Limb (tissue), 2 donors: ENCODE results near the gene GATA2.

Experiments
- DNase-seq, 2 donors: peaks; one replicate each; pipeline ENCODE4 v3.0.0-alpha.2; 2016; ENCODE audit errors: extremely low spot score in 2 of 2

The GATA2 gene

DNA sequence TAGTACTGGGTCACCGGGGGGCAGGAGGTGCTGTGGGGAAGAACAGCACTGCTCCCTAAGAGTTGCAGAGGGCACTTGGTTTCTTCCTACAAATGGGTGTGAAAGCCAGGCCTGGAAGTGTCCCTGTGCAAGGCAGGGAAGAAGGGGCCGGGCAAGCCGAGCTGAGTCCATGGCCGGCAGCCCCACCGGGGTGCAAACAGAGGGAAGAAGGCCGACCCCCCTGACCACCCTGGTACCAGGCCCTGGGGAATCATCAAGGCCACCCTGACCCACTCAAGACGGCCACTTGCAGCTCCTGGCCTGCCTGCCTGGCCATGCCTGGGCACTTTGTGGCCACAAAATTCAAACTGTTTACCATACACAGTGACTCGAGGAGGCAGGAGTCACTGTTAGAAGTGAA, 17.6 kb downstream of the GATA2 start:
- no peak for DNase-seq

DNA sequence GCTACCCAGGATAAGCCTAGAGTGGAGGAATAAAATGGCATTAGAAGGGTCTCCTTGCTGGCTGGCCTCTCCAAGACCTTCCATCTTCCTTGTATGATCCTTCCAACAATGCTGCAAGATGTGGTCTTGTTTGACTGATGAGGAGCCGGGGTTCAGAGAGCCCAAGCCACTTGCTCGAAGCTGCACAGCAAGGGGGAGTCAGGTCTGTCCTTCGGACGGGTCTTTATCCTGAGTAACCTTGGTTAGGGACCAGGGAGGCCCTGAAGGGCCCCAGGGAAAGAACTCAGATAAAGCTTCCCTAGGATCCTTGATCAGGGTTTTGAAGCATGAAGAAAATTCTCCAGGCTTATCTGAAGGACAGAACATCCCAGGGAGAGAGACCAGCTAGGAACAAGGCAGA, 19.3 kb downstream of the GATA2 start:
- no peak for DNase-seq

DNA sequence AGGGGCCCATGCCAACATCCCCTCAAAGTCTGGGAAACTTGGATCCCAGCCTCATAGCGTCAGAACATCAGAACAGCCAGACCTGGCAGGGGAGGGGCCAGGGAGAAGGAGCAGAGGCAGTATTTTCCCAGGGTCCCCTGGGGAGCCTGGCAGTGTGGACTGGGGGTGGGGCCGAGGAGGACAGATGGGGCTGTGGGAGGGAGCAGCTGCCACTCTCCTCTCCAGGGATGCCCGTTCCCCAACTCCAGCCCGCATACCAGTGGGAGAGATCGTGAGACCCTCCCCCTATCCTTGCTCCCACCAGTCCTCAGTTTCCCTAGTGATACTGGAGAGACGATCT, 19.9 kb downstream of the GATA2 start:
- peak in 1 of 2 donors; percentile 54 for DNase-seq

DNA sequence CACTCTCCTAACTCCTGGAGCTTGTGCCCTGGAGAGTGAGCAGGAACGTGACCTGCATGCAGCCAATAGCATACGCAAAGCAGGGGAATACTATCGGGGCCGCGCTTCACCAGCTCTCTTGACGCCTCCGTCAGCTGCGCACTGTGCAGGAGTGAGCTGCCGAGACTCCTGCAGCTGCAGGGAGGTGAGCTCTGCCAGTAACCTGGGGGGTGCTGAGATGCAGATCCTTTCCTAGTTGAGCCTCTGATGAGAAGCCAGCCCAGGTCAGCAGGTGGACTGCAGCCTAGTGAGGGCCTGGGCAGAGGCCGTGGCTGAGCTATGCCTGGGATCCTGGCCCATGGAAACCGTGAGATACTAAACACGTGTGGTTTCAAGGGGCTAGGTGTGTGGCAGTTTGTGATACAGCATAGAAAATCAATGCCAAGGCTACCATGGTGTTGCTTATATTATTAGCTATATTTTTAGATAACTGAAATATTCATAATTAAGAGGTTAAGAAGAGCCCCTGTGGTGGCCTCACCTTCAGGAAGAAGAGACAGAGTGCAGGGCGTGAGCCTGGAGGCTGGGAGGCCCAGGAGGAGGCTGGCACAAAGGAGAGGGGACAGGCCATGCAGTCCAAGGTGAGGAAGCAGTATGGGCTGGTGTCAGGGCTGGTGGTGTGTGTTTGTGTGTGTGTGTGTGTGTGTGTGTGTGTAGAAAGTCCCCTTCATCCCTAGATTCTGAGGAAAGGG, 20.4 kb downstream of the GATA2 start:
- no peak for DNase-seq

DNA sequence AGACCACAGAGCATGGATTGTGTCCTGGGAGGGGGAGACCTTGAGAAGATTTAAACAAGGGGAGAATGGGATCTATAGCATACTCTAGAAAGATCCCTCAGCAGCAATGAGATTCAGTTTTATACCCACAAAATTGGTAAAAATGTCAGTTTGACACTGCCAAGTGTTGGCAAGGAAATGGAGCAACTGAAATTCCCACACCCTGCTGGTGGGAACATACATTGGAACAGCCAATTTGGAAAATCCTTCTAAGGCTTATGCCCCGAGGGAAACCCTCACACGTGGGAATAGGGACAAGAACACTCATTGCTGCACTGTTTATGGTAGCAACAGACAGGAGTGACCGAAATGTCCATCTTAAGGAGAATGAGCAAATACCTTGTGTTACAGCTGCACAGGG, 21.3 kb downstream of the GATA2 start:
- DNase-seq, result no peak

DNA sequence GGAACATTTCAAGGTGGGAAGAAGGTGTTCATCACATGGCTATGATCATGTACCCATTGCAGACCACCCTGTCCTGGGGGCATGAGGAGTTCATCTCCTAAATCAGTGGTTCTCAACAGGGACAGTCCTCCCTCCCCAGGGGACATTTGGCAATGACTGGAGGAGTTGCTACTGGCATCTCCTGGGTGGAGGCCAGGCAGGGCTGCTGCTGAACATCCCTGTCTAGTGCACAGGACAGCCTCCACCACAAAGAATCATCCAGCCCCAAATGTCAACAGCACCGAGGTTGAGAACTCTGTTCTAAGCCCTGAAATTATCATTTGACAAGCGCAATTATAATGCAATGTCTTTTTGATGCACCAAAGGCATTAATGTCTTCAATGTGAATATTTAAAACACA, 21.9 kb downstream of the GATA2 start:
- no peak for DNase-seq

DNA sequence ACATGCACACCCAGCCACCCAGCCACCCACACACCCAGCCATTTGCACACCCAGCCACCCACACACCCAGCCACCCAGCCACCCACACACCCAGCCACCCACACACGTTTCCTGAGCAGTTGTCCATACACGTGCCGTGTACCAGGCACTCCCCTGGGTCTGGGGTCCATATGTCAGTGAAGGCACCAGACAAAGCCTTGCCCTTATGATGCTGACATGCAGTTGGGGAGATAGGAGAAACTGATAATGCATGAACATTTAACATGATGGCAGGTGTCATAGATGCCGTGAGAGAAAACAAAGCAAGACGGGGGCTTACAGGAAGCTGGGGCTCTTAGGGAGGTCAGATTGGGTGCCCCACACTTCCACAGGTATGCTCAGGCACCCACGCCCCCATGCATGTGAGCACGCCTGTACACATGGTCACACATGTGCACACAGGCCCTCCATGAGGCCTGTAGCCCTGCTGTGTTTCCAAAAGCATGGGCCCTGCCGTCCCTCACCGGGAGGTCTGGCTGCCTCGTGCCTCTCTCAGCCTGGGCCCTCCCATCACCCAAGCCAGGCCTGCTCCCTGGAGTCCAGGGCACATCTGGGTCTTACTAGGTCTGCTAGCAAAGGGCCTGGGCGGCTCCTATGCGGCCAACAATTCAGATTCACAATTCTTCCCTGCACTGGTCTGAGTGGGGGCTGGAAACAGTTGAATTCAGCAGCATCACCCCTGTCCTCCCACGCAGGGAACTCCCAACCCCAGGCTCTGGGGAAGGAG, 22.7 kb downstream of the GATA2 start:
- no peak for DNase-seq

DNA sequence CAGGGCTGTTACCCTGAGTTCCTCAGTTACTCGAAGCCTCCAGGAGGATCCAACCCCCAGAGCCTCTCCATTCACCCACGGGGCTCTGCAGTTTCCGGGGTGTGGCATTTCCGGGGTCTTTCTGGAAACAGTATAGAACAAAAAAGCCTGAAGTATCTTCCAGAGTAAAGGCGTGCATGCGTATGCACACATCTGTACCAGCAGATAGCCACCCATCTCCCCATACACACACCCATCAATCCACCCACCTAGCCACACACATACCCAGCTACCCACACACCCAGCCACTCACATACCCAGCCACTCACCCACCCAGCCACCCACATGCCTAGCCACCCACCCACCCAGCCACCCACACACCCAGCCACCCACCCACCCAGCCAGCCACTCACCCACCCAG, 23.4 kb downstream of the GATA2 start:
- DNase-seq, result no peak

DNA sequence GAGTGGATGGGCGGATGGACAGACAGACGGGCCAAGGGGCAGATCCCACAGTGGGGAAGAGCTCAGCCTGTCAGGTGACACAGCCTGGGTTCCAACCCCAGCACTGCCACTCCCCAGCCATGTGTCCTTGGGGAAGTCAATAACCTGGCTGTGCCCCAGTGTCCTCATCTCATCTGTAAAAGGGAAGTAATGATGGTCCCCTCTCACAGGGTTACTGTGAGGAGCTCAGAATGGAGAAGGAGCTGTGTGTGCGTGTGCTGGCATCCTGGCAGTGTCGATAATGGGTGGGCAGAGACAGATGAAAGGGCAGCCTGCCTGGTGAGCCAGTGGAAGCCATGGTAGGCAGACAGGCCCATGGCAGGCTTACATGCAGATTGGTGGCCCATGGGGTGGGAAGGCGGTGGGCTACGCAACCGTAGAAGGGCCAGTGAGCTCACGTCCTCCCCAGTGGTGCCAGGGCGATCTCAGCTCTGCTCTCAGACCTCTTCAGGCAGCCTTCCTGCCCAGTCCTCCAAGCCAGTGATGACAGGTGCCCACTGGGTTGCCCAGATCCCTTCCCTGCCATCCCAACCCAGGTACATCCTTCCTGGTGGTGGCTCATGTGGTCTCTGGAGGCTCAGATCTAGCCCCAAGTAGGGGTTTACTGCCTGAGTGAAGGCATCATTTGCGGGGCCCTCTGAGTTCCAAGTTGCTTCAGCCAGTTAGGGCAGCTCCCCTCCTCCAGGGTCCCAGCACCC, 24.0 kb downstream of the GATA2 start:
- DNase-seq, result no peak

DNA sequence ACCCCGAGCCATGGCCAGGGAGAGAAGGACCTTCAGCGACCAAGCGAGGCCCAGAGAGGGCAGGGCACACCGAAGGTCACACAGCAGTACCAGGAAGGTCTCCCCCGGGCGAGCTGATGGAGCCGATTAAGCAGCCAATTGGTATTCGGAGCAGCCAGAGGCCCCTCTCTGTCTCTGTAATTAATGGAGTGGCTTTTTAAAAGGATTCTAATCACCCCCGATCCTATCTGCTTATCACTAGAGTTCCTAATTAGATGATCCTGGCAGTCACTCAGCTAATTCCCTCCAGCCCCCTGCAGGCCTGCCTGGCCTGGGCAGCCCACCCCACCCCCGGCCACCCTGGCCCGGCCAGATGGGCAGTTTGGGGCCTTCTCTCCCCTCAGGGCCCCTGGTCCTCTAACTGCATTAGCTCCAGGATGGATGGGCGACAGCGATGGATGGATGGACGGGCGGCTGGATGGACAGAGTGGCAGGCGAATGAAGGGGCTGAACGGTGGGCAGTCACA, 24.7 kb downstream of the GATA2 start:
- no peak for DNase-seq

DNA sequence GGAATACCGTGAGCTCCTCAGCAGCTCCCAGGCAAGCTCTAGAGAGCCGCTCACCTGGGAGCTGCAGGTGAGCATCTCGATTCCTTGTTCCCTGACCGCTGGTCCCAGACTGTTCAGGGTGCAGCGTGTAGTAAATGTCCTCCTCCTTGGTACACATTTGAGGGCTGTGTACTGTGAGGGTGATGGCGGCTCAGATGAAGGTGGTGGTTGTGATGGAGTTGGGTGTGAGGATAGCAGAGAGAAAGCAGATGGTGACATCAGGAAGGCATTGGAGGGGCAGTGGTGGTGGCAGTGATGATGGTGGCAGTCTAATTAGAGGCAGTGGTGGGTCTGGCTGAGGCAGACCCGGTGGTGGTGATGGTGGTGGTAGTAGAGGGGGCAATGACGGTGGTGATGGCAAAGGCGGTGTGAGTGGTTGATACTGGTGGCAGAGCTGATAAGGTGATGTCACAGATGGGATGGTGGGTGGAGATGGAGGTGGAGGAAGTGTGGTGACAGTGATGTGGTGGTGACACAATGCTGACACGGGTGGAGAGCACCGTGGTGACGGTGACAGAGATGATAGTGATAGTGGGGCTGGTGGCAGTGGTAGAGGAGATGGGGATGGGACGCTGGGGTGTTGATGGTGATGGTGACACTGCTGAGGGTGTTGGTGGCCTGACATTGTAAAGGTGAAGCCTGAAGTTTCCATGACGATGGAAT, 26.0 kb downstream of the GATA2 start, which contains the start of gene DNAJB8:
DNAJB8 (minus strand) TSS at position 51 of the 702 bp plus-strand sequence. CDS start 3,645 bp downstream, outside the sequence.
- DNase-seq, result no peak

DNA sequence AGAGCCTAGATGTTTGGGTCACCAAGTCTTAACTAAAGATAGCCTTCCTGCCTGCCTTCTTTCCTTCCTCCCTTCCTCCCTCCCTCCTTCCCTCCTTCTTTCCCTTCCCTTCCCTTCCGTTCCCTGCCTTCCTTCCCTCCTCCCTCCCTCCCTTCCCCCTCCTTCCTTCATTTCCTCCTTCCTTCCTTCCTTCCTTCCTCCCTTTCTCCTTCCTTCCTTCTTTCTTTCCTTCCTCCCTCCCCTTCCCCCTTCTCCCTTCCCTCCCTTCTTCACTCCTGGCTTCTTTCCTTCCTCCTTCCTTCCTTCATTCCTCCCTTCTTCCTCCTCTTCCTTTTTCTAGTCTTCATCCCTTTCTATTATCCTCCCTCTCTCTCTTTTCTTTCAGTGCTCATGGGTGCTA, 28.3 kb downstream of the GATA2 start:
- DNase-seq, result no peak

DNA sequence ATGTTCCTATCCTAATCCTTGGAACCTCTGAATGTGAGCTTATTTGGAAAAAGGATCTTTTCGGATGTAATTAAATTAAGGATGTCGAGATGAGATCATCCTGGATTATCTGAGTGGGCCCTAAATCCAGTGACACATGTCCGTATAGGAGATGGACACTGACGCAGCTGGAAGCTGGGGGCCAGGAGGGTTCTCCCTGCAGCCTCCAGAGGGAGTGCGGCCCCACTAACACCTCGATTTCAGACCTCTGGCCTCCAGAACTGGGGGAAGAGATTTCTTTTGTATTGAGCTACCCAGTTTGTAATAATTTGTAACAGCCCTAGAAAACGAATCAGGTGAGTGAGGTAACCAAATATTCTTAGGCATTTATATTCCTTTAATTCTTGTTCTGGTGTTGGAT, 28.8 kb downstream of the GATA2 start:
- no peak for DNase-seq

DNA sequence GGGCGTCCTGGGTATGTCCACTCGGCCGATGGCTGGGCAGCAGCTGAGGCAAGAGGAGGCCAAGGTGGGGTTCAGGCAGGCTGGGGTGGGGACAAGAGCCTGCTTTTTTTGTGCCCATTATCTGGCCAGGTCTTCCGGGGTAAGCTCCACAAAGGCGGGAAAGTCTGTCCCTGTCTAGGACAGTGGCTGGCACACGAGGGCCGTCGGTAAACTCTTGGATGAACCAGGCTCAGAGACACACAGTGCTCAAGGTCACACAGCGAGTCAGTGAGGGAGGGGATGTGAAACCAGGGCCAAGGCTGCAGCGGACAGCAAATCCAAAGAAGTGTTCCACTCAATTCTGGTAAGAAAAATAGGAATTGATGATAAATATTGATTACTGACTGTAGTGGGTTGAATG, 29.2 kb downstream of the GATA2 start:
- no peak for DNase-seq

DNA sequence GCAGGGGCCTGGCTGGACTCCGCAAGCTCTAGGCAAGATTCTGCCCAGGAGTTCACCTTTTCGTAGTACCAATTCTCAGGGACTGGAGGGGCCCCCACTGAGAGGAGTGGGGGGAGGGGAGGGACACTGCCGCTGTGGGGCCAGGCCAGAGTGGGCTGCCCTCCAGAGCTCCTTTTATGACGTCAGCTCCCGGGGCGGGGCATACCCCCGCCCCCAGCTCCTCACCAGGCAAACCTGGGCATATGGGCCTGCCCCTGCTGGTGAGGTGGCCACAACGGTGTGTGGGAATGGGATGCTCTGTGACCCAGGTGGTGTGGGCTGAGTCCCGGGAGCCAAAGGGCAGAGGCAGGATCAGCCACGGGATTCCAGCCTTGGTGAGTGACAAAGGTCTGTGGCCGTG, 29.6 kb downstream of the GATA2 start:
- DNase-seq, result no peak

DNA sequence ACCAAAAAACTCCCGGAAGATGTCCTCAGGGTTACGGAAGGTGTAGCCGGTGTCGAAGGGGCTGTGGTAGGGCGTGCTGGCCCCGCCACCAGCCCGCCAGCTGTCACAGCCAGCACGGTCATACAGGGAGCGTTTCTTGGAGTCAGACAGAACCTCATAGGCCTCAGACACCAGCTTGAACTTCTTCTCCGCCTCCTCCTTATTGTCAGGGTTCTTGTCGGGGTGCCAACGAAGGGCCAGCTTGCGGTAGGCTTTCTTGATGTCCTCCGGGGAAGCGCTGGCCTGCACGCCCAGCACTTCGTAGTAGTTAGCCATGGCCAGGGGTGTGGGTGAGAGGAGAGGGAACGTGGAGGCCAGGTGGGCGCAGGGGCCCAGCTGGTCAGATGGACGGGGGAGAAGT, 30.1 kb downstream of the GATA2 start:
- no peak for DNase-seq

DNA sequence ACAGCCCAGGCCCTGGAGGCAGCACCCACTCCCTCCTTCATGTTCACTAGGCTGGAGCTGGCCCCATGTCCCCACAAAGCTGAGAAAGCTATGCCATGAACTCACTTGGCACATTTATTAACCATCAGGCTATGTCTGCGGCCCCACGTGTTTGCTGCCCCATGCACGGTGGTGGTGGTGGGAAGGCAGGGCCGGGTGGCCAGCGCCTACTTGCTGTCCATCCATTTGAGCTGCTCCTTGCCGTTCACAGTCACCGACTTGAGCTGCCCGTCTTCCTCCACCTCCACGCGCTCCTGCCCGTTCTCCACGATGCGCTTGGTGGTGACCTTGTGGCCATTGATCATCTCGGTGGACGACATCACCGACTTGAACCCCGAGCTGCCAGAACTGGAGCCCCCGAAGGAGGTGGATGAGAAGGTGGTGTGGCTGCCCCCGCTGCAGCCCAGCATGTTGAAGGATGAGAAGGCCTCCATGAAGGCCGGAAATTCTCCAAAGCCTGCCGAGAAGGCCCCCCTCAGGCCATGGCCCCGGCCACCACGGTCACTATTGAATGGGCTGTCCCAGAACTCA, 30.6 kb downstream of the GATA2 start:
- no peak for DNase-seq

DNA sequence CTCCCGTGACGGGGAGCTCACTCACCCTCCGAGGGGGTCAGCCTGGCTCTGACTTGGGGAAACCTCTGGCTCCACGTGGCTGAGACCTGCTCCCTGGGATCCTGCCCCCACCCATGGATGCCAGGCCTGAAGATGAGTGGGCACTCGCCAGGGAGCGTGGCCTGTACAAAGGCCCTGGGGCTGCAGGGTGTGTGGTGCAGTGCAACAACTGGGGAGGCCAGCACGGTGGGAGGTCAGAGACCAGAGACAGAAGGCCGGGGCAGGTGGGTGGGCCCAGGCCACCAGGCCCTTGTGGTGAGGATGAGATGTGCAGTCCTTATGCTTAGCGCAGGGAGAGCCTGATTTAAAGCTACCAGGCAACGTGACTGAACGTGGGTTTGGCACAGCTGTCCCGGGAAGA, 31.3 kb downstream of the GATA2 start:
- no peak for DNase-seq

DNA sequence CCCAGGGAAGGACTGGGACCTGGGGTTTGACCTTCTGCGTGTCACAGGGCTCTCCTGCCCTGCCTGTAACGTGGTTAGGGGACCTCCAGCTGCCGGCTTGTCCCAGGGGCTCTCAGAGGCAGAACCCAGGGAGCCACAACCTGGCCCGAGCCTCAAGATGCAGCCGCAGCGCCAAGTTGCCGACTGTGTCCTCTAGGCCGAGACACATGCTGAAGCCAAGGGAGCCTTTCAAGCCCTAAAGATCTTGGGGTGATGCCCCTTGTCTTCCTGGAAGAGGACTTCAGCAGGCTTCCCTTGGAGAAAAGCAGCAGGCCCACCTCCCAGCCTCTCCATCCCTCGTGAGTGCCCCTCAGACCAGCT, 33.6 kb downstream of the GATA2 start:
- DNase-seq, result no peak

DNA sequence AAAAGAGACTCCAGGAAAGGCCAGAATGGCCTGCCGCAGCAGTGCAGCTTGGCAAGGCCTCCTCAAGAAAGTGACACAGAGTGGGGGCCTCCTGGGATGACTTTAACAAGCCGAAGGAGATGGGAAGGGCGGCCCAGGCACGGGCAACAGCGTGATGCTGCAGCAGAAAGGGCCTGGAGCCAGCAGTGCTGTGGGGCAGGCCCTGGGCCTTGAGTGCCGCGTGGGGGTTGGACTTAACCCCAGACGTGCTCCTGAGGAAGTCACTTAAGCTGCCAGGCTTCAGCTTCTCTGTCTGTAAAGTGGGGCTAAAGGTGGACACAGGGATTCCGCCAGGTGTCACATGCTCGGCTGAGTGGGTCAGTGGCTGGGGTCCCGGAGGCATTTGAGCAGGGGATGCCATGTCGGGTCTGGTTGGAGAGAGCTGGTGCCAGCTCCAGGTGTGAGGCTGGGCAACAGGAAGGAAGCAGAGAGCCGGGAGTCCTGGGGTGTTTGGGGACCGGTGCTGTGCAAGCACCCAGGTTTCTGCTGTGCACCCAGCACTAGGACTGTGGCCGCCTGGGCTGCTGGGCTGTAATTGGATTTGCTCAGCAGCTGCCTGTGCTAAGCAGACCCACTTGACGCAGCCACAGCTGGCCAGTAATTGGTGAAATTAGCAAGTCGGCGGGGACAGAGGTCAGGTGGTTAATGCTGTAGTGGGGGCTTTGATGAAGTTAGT, 34.1 kb downstream of the GATA2 start:
- DNase-seq, result no peak

DNA sequence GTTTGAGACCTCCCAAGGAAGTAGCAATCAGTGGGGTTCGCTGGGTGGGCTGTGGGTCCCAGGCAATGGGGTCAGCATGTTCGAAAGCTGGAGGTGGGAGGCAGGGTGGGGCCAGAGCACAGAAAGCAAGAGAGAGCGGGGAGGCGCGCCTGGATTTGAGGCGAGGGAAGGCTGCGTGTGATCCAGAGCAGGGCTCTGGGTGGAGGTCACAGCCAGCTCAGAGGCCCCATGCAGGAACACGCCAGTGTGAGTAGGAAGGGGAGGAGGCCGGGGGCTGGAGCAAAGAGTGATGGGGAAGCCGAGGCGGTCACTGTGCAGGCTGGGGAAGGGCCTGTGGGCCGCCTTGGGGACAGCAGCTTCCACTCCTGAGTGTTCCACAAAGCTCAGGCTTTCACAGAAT, 35.1 kb downstream of the GATA2 start:
- DNase-seq, result no peak
